GM18907 (cell line): ENCODE data around the gene STK32C.

ENCODE experiments used
- ATAC-seq: cut with Tn5 transposase; IDR thresholded peaks from one replicate; pipeline ENCODE4 v1.9.1; 2021; ENCODE audit warnings: mild to moderate bottlenecking, moderate library complexity; ENCODE audit not compliant: unreplicated experiment

Gene STK32C

GRCh38 chr10:132250481-132251475 is 57.0 kb downstream of the STK32C start:
- no peak for ATAC-seq

- no peak for ATAC-seq
These were observed 57.9 kb downstream of the STK32C start for GRCh38 chr10:132249824-132250375.

GRCh38 chr10:132249226-132249724 is 58.5 kb downstream of the STK32C start:
- no peak for ATAC-seq

GRCh38 chr10:132248455-132249225 is 59.1 kb downstream of the STK32C start:
- no peak for ATAC-seq

- ATAC-seq, result no peak
These were observed 59.8 kb downstream of the STK32C start for GRCh38 chr10:132247943-132248342.

- ATAC-seq, result no peak
These were observed 61.5 kb downstream of the STK32C start for GRCh38 chr10:132246296-132246695.

GRCh38 chr10:132245056-132245455 is 62.7 kb downstream of the STK32C start:
- ATAC-seq, result no peak

GRCh38 chr10:132243626-132244025 is 64.1 kb downstream of the STK32C start:
- no peak for ATAC-seq

GRCh38 chr10:132243141-132243540 is 64.6 kb downstream of the STK32C start:
- ATAC-seq, result no peak

- no peak for ATAC-seq
These were observed 65.5 kb downstream of the STK32C start for GRCh38 chr10:132242103-132242840.

- ATAC-seq, result no peak
These were observed 66.3 kb downstream of the STK32C start for GRCh38 chr10:132241496-132241895.

- ATAC-seq, result no peak
These were observed 66.7 kb downstream of the STK32C start for GRCh38 chr10:132241086-132241485.

- no peak for ATAC-seq
These were observed 67.2 kb downstream of the STK32C start for GRCh38 chr10:132240581-132240980.

GRCh38 chr10:132240156-132240555 is 67.6 kb downstream of the STK32C start:
- no peak for ATAC-seq

GRCh38 chr10:132239126-132240031 is 68.4 kb downstream of the STK32C start:
- no peak for ATAC-seq

GRCh38 chr10:132238371-132239125 is 69.2 kb downstream of the STK32C start:
- no peak for ATAC-seq

- ATAC-seq, result no peak
These were observed 69.9 kb downstream of the STK32C start for GRCh38 chr10:132237871-132238270.

GRCh38 chr10:132237396-132237795 is 70.4 kb downstream of the STK32C start:
- ATAC-seq, result no peak

- ATAC-seq, result no peak
These were observed 70.9 kb downstream of the STK32C start for GRCh38 chr10:132236881-132237280.
